ENCODE results near the gene UBQLN4.

UBQLN4 gene

GRCh38 chr1:156004843-156005584 lies 48.6 kb downstream of the UBQLN4 start:
- H3K27me3 ChIP-seq (replicated peaks; ENCODE audit: control insufficient read depth, insufficient read depth, low read length) = no peaks in the 10 kb centered on the region
- no peak for DNase-seq (ENCODE audit: extremely low read depth, insufficient read length)
- TF ChIP-seq CTCF (IDR thresholded peaks at IDR 0.05; ENCODE audit: insufficient read depth, low read length, poor library complexity, severe bottlenecking) = no peak
- peaks cover 7% of the 10 kb centered on the region for H3K36me3 ChIP-seq (ENCODE audit: control insufficient read depth, insufficient read depth, low read length)
- H3K4me3 ChIP-seq (replicated peaks; ENCODE audit: low read depth, low read length) = no peak overlapping the region

- Histone ChIP-seq H3K4me3 (replicated peaks; ENCODE audit: low read depth, low read length) (no peak overlapping the region), H3K36me3 (ENCODE audit: control insufficient read depth, insufficient read depth, low read length) (peaks cover 3% of the 10 kb centered on the region), H3K27me3 (replicated peaks; ENCODE audit: control insufficient read depth, insufficient read depth, low read length) (no peaks in the 10 kb centered on the region)
- DNase-seq (ENCODE audit: extremely low read depth, insufficient read length) = no peak
- TF ChIP-seq CTCF (IDR thresholded peaks at IDR 0.05; ENCODE audit: insufficient read depth, low read length, poor library complexity, severe bottlenecking) = no peak
Measured at GRCh38 chr1:156003923-156004188, 49.7 kb downstream of the UBQLN4 start.

- no peak for TF ChIP-seq CTCF (IDR thresholded peaks at IDR 0.05; ENCODE audit: insufficient read depth, low read length, poor library complexity, severe bottlenecking)
- H3K4me3 ChIP-seq (replicated peaks; ENCODE audit: low read depth, low read length) = no peak overlapping the region
- H3K36me3 ChIP-seq (ENCODE audit: control insufficient read depth, insufficient read depth, low read length) = no peaks in the 10 kb centered on the region; the same call in 1 of the 2 replicates
- no peaks in the 10 kb centered on the region for H3K27me3 ChIP-seq (replicated peaks; ENCODE audit: control insufficient read depth, insufficient read depth, low read length)
- DNase-seq (ENCODE audit: extremely low read depth, insufficient read length) = no peak
Measured at GRCh38 chr1:156002188-156002911, 51.2 kb downstream of the UBQLN4 start.

- no peak for TF ChIP-seq CTCF (IDR thresholded peaks at IDR 0.05; ENCODE audit: insufficient read depth, low read length, poor library complexity, severe bottlenecking)
- H3K27me3 ChIP-seq (replicated peaks; ENCODE audit: control insufficient read depth, insufficient read depth, low read length) = no peaks in the 10 kb centered on the region
- no peaks in the 10 kb centered on the region; the same call in 1 of the 2 replicates for H3K36me3 ChIP-seq (ENCODE audit: control insufficient read depth, insufficient read depth, low read length)
- no peak for DNase-seq (ENCODE audit: extremely low read depth, insufficient read length)
- no peak overlapping the region for H3K4me3 ChIP-seq (replicated peaks; ENCODE audit: low read depth, low read length)
Measured at GRCh38 chr1:156001662-156002171, 51.9 kb downstream of the UBQLN4 start.

GRCh38 chr1:156001021-156001661 lies 52.5 kb downstream of the UBQLN4 start:
- no peak for DNase-seq (ENCODE audit: extremely low read depth, insufficient read length)
- TF ChIP-seq CTCF (IDR thresholded peaks at IDR 0.05; ENCODE audit: insufficient read depth, low read length, poor library complexity, severe bottlenecking) = no peak

More at GRCh38 chr1:156001021-156001661, 52.5 kb downstream of the UBQLN4 start:
- Histone ChIP-seq H3K27me3 (replicated peaks; ENCODE audit: control insufficient read depth, insufficient read depth, low read length) (no peaks in the 10 kb centered on the region), H3K36me3 (ENCODE audit: control insufficient read depth, insufficient read depth, low read length) (no peaks in the 10 kb centered on the region), H3K4me3 (replicated peaks; ENCODE audit: low read depth, low read length) (no peak overlapping the region)

Measured in GM06990 (cell line).